Suprapubic skin (tissue), 4 donors: ENCODE data around the gene NRGN.

Experiments
- EP300 ChIP-seq: sonication (generic); formaldehyde crosslinking; IDR thresholded peaks from one replicate; pipeline ENCODE4 v1.6.1; 2017; ENCODE audit warnings: antibody characterized with exemption
- POLR2A ChIP-seq, 2 donors: fragments of 450-650 bp; IDR thresholded peaks; one replicate each; pipeline ENCODE4 v1.6.1; 2017; ENCODE audit warnings: antibody characterized with exemption in 2 of 2, mild to moderate bottlenecking in 2 of 2, moderate library complexity in 2 of 2
- POLR2AphosphoS5 ChIP-seq, 3 donors: sonication (generic); formaldehyde crosslinking; IDR thresholded peaks; one replicate each; pipeline ENCODE4 v1.6.1; 2017; ENCODE audit warnings: antibody characterized with exemption in 3 of 3
- TF ChIP-seq, protein P1 (sequence below), 2 donors: fragments of 200-600 bp in 1 of 2; fragments of 450-650 bp in 1 of 2; sonication (generic) in 1 of 2; IDR thresholded peaks; one replicate each; pipeline ENCODE4 v1.5.1; 2016 to 2019; ENCODE audit warnings: antibody characterized with exemption in 2 of 2, mild to moderate bottlenecking in 1 of 2, moderate library complexity in 1 of 2

DNA sequence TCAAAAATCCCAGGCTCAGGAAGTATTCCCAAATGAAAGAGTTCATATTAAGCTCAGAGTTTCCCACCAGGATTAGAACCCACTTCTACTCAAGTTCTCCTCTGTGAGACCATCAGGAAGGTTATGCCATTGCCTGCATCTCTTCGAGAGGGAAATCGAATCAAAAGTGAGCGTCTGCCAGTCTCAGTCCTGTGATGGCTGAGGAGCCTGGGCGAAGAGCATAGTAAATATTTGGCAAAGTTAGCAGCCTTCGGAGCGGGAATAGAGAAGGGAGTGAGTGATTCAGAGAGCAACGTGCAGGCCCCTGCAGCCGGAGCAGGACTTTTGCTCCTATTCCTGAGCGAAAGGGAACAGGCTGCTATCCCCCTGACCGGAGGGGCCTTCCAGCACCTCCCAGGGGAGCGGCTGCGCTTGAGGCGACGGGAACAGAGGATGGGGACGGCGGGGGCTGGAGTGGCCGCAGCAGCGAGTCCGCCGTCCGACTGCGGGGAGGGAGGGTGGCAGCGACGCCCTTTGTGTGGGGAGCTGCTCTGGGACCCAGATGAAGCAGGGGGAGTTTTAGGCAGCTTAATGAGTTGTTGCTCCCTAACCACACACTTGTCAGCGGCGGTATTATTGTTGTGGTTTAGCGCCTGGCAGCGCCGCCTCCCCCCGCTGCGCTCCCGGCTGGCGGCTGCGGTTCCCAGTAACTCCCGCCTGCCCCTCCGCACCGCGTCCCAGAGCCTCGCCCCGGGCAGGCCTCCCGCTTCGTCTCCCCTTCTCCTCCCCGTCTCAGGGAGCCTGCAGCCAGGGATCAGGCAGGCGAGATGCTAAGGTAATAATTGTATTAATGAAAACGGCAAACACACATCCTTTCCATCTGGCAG lies 21.7 kb upstream of the NRGN start:
- TF ChIP-seq, protein P1, sequence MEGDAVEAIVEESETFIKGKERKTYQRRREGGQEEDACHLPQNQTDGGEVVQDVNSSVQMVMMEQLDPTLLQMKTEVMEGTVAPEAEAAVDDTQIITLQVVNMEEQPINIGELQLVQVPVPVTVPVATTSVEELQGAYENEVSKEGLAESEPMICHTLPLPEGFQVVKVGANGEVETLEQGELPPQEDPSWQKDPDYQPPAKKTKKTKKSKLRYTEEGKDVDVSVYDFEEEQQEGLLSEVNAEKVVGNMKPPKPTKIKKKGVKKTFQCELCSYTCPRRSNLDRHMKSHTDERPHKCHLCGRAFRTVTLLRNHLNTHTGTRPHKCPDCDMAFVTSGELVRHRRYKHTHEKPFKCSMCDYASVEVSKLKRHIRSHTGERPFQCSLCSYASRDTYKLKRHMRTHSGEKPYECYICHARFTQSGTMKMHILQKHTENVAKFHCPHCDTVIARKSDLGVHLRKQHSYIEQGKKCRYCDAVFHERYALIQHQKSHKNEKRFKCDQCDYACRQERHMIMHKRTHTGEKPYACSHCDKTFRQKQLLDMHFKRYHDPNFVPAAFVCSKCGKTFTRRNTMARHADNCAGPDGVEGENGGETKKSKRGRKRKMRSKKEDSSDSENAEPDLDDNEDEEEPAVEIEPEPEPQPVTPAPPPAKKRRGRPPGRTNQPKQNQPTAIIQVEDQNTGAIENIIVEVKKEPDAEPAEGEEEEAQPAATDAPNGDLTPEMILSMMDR (IDR thresholded peaks at IDR 0.05), result no peak
- no peak for TF ChIP-seq POLR2A (IDR thresholded peaks at IDR 0.05)
- no peak for TF ChIP-seq EP300
- TF ChIP-seq POLR2AphosphoS5 (IDR thresholded peaks at IDR 0.05), result no peak
